ENCODE measurements around the gene ENPEP.

The ENPEP gene

GRCh38 chr4:110610620-110610939 is 134.6 kb downstream of the ENPEP start:
- DNase-seq (ENCODE audit: low spot score), result no peak

GRCh38 chr4:110610940-110611831 is 135.2 kb downstream of the ENPEP start:
- DNase-seq (ENCODE audit: low spot score), result no peak

GRCh38 chr4:110611968-110612447 is 136.1 kb downstream of the ENPEP start:
- no peak for DNase-seq (ENCODE audit: low spot score)

GRCh38 chr4:110612631-110613269 is 136.8 kb downstream of the ENPEP start:
- DNase-seq (ENCODE audit: low spot score), result no peak

- no peak for DNase-seq (ENCODE audit: low spot score)
These were observed 137.8 kb downstream of the ENPEP start for GRCh38 chr4:110613745-110614144.

GRCh38 chr4:110614173-110614963 is 138.4 kb downstream of the ENPEP start:
- DNase-seq (ENCODE audit: low spot score), result no peak

Measured in COLO829 (cell line).